ENCODE results near the gene NFS1. TPM values are rescaled to one million over a fixed set of nuclear protein-coding genes. Genes with fewer than 3 reads are reported as not detected.
"Not testable (repeated sequence)": the region's sequence is repeated elsewhere in the genome, so short reads cannot be mapped to it uniquely, and the experiment has no call there.

NFS1 gene
- total RNA-seq, 1 experiment from 2014 or later = 69.8 TPM

- H3K27me3 ChIP-seq (replicated peaks; ENCODE audit: control insufficient read depth, insufficient read depth, low read length) = no peaks in the 10 kb centered on the region
- peak in 1 of 2 experiments; percentile 30 for DNase-seq
- Mint-ChIP-seq H3K36me3 (ENCODE audit: insufficient read depth, unreplicated experiment) (peaks cover 58% of the 10 kb centered on the region), H3K27me3 (ENCODE audit: insufficient read depth, unreplicated experiment) (no peaks in the 10 kb centered on the region), H3K4me1 (ENCODE audit: low read depth, unreplicated experiment) (peaks cover 17% of the 10 kb centered on the region), H3K9me3 (ENCODE audit: unreplicated experiment) (no peaks in the 10 kb centered on the region), H3K27ac (ENCODE audit: unreplicated experiment) (no peak overlapping the region), H3K4me3 (ENCODE audit: unreplicated experiment) (no peak overlapping the region)
- ChIA-PET CTCF (interaction anchor here (0.9 kb wide), 1 partner anchor 76 kb away, joined by 3 read pairs; no protein-coding TSS in a partner anchor), POLR2A (no interaction called here)
- peaks cover 15% of the 10 kb centered on the region for H3K4me1 ChIP-seq
- TF ChIP-seq CTCF (IDR thresholded peaks at IDR 0.05; ENCODE audit: insufficient read depth in 1 of 2, low read depth in 1 of 2, low read length in 1 of 2, severe bottlenecking in 1 of 2, unreplicated experiment in 1 of 2) = no peak
- peaks cover 2% of the 10 kb centered on the region; the same call in 1 of the 2 replicates for H3K36me3 ChIP-seq (ENCODE audit: control insufficient read depth, insufficient read depth, low read length)
- intact Hi-C loops (cut with micrococcal nuclease; ENCODE audit: unreplicated experiment) = loop anchor here (5.0 kb wide), 1 partner anchor 233 kb away; no protein-coding TSS in a partner anchor
- H3K9me3 ChIP-seq = no peaks in the 10 kb centered on the region
- no TSS peak for BruUV-seq (replicated peaks)
- no peak overlapping the region for H3K4me3 ChIP-seq (ENCODE audit: low read depth, low read length)
These were observed 3.9 kb downstream of the NFS1 start for GRCh38 chr20:35695245-35695749.

GRCh38 chr20:35690265-35690664 lies 8.9 kb downstream of the NFS1 start:
- H3K36me3 Mint-ChIP-seq (ENCODE audit: insufficient read depth, unreplicated experiment) = peaks cover 61% of the 10 kb centered on the region
- H3K4me1 Mint-ChIP-seq (ENCODE audit: low read depth, unreplicated experiment) = no peaks in the 10 kb centered on the region
- H3K27me3 Mint-ChIP-seq (ENCODE audit: insufficient read depth, unreplicated experiment) = no peaks in the 10 kb centered on the region
- intact Hi-C loops (cut with micrococcal nuclease; ENCODE audit: unreplicated experiment) = no loop called here
- no peak for TF ChIP-seq CTCF (IDR thresholded peaks at IDR 0.05; ENCODE audit: insufficient read depth in 1 of 2, low read depth in 1 of 2, low read length in 1 of 2, severe bottlenecking in 1 of 2, unreplicated experiment in 1 of 2)
- peaks cover 9% of the 10 kb centered on the region; the same call in 1 of the 2 replicates for H3K9me3 ChIP-seq
- BruUV-seq (replicated peaks) = no TSS peak
- CTCF ChIA-PET = no interaction called here
- H3K36me3 ChIP-seq (ENCODE audit: control insufficient read depth, insufficient read depth, low read length) = peaks cover 8% of the 10 kb centered on the region
- POLR2A ChIA-PET = interaction anchor here (0.6 kb wide), 1 partner anchor 40 kb away, joined by 4 read pairs; no protein-coding TSS in a partner anchor
- no peaks in the 10 kb centered on the region for H3K27me3 ChIP-seq (replicated peaks; ENCODE audit: control insufficient read depth, insufficient read depth, low read length)
- no peaks in the 10 kb centered on the region for H3K4me1 ChIP-seq
- no peak overlapping the region for H3K27ac Mint-ChIP-seq (ENCODE audit: unreplicated experiment)
- H3K4me3 ChIP-seq (ENCODE audit: low read depth, low read length) = no peak overlapping the region
- peak in 1 of 2 experiments; percentile 31 for DNase-seq
- no peak overlapping the region for H3K4me3 Mint-ChIP-seq (ENCODE audit: unreplicated experiment)
- peaks cover 13% of the 10 kb centered on the region for H3K9me3 Mint-ChIP-seq (ENCODE audit: unreplicated experiment)

GRCh38 chr20:35686872-35687271 lies 12.3 kb downstream of the NFS1 start:
- H3K27me3 Mint-ChIP-seq (ENCODE audit: insufficient read depth, unreplicated experiment); H3K4me1 Mint-ChIP-seq (ENCODE audit: low read depth, unreplicated experiment); H3K27ac Mint-ChIP-seq (ENCODE audit: unreplicated experiment); H3K4me3 Mint-ChIP-seq (ENCODE audit: unreplicated experiment); H3K4me1 ChIP-seq; BruUV-seq (replicated peaks); H3K4me3 ChIP-seq (ENCODE audit: low read depth, low read length); H3K9me3 ChIP-seq; intact Hi-C loops (cut with micrococcal nuclease; ENCODE audit: unreplicated experiment); H3K36me3 ChIP-seq (ENCODE audit: control insufficient read depth, insufficient read depth, low read length); H3K27me3 ChIP-seq (replicated peaks; ENCODE audit: control insufficient read depth, insufficient read depth, low read length): not testable (repeated sequence)
- peaks cover 57% of the 10 kb centered on the region for H3K36me3 Mint-ChIP-seq (ENCODE audit: insufficient read depth, unreplicated experiment)
- peak; percentile 65 to 74 for DNase-seq
- POLR2A ChIA-PET = interaction anchor here (0.8 kb wide), 1 partner anchor 23 kb away, joined by 3 read pairs; the partner anchor contains the start of genes CPNE1 and RBM12
- peak; percentile 32 to 56 for TF ChIP-seq CTCF (IDR thresholded peaks at IDR 0.05; ENCODE audit: insufficient read depth in 1 of 2, low read depth in 1 of 2, low read length in 1 of 2, severe bottlenecking in 1 of 2, unreplicated experiment in 1 of 2)
- peaks cover 13% of the 10 kb centered on the region for H3K9me3 Mint-ChIP-seq (ENCODE audit: unreplicated experiment)
- CTCF ChIA-PET = interaction anchor here (0.6 to 1.4 kb wide), 4 partner anchors 23 to 301 kb away, joined by 3 to 5 read pairs (median 3); partner anchors contain the start of genes CPNE1 and RBM12

GRCh38 chr20:35685368-35685767 lies 13.8 kb downstream of the NFS1 start:
- BruUV-seq (replicated peaks); H3K4me3 ChIP-seq (ENCODE audit: low read depth, low read length); H3K27me3 Mint-ChIP-seq (ENCODE audit: insufficient read depth, unreplicated experiment); H3K36me3 ChIP-seq (ENCODE audit: control insufficient read depth, insufficient read depth, low read length); H3K4me1 ChIP-seq; H3K9me3 ChIP-seq; H3K4me3 Mint-ChIP-seq (ENCODE audit: unreplicated experiment); H3K27me3 ChIP-seq (replicated peaks; ENCODE audit: control insufficient read depth, insufficient read depth, low read length); intact Hi-C loops (cut with micrococcal nuclease; ENCODE audit: unreplicated experiment); H3K4me1 Mint-ChIP-seq (ENCODE audit: low read depth, unreplicated experiment); H3K27ac Mint-ChIP-seq (ENCODE audit: unreplicated experiment): not testable (repeated sequence)
- ChIA-PET CTCF (interaction anchor here (1.4 kb wide), 1 partner anchor 199 kb away, joined by 5 read pairs; no protein-coding TSS in a partner anchor), POLR2A (interaction anchor here (0.6 kb wide), 1 partner anchor 9 kb away, joined by 19 read pairs; no protein-coding TSS in a partner anchor)
- Mint-ChIP-seq H3K9me3 (ENCODE audit: unreplicated experiment) (peaks cover 13% of the 10 kb centered on the region), H3K36me3 (ENCODE audit: insufficient read depth, unreplicated experiment) (peaks cover 45% of the 10 kb centered on the region)
- peak in 1 of 2 experiments; percentile 19 for DNase-seq
